RWPE2 (cell line): ENCODE data around the gene MORF4L1.

Experiments used
- ATAC-seq: fragments of 200-7000 bp; cut with Tn5 transposase; 3 replicates; pipeline ENCODE4 v1.9.1; 2021; ENCODE audit warnings: low read depth
- DNase-seq: peaks from one replicate; pipeline ENCODE4 v3.0.0-alpha.2; 2020; ENCODE audit warnings: low spot score
- H3K27ac ChIP-seq: fragments of 450-650 bp; 2 replicates; pipeline ENCODE4 v1.5.1; 2017; ENCODE audit warnings: mild to moderate bottlenecking; ENCODE audit not compliant: poor library complexity, severe bottlenecking
- H3K27me3 ChIP-seq: fragments of 250-450 bp; sonication (Bioruptor Pico); 2 replicates; pipeline ENCODE4 v1.5.1; 2021; ENCODE audit warnings: mild to moderate bottlenecking, moderate library complexity; ENCODE audit not compliant: insufficient read depth, poor library complexity, severe bottlenecking
- H3K36me3 ChIP-seq: fragments of 250-450 bp; sonication (Bioruptor Pico); 2 replicates; pipeline ENCODE4 v1.5.1; 2020; ENCODE audit warnings: low read depth, mild to moderate bottlenecking, moderate library complexity
- H3K4me1 ChIP-seq: fragments of 250-450 bp; sonication (Bioruptor Pico); 2 replicates; pipeline ENCODE4 v1.5.1; 2021; ENCODE audit warnings: mild to moderate bottlenecking, moderate library complexity; ENCODE audit not compliant: insufficient read depth, poor library complexity, severe bottlenecking
- H3K4me3 ChIP-seq: fragments of 250-450 bp; sonication (Bioruptor Pico); 2 replicates; pipeline ENCODE4 v1.5.1; 2021; ENCODE audit warnings: mild to moderate bottlenecking, moderate library complexity; ENCODE audit not compliant: severe bottlenecking
- H3K9me3 ChIP-seq: fragments of 250-450 bp; sonication (Bioruptor Pico); 2 replicates; pipeline ENCODE4 v1.5.1; 2021; ENCODE audit warnings: mild to moderate bottlenecking, moderate library complexity; ENCODE audit not compliant: severe bottlenecking
- TF ChIP-seq, protein P1 (sequence below): fragments of 450-650 bp; IDR thresholded peaks from one replicate; pipeline ENCODE4 v1.5.1; 2017; ENCODE audit warnings: mild to moderate bottlenecking, moderate library complexity; ENCODE audit not compliant: poor library complexity, severe bottlenecking

MORF4L1 gene

DNA sequence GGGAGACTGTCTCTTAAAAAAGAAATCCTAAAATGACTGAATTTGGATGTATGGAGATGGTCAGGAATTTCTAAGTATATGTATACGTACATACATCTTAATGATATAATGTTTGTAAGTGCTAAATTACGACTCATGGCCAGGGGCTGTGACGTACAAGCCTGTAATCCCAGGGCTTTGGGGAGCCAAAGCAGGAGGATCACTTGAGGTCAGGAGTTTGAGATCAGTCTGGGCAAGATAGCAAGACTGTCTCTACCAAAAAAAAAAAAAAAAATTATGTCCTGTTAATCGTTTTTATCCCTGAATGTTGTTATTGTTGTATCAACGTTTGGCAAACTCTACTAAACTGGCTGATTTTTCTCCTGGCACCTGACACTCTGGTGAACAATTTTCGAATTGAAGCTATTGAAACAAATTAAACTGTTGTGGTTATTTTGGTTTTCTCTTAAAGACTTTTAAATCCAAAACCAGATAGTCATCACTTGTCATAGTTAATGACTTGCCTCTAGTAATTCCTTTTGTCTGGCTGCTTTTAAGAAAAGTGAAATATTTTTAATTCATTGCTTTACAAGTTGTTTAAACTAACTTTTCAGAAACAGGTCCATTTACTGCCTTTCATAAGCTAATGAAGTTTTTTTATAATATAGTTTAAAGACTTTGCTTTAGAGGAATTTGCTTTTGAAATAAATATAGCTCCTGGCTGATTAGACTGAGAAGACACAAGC is 7.0 kb downstream of the MORF4L1 start:
- H3K4me3 ChIP-seq, result no peak overlapping the region
- H3K36me3 ChIP-seq, result peaks cover 83% of the 10 kb centered on the region
- H3K27ac ChIP-seq, result peak overlapping the region; percentile 13
- peaks cover 53% of the 10 kb centered on the region for H3K4me1 ChIP-seq
- H3K9me3 ChIP-seq, result no peaks in the 10 kb centered on the region
- no peak for ATAC-seq
- no peaks in the 10 kb centered on the region for H3K27me3 ChIP-seq
- no peak for DNase-seq
- TF ChIP-seq, protein P1, sequence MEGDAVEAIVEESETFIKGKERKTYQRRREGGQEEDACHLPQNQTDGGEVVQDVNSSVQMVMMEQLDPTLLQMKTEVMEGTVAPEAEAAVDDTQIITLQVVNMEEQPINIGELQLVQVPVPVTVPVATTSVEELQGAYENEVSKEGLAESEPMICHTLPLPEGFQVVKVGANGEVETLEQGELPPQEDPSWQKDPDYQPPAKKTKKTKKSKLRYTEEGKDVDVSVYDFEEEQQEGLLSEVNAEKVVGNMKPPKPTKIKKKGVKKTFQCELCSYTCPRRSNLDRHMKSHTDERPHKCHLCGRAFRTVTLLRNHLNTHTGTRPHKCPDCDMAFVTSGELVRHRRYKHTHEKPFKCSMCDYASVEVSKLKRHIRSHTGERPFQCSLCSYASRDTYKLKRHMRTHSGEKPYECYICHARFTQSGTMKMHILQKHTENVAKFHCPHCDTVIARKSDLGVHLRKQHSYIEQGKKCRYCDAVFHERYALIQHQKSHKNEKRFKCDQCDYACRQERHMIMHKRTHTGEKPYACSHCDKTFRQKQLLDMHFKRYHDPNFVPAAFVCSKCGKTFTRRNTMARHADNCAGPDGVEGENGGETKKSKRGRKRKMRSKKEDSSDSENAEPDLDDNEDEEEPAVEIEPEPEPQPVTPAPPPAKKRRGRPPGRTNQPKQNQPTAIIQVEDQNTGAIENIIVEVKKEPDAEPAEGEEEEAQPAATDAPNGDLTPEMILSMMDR, result no peak

DNA sequence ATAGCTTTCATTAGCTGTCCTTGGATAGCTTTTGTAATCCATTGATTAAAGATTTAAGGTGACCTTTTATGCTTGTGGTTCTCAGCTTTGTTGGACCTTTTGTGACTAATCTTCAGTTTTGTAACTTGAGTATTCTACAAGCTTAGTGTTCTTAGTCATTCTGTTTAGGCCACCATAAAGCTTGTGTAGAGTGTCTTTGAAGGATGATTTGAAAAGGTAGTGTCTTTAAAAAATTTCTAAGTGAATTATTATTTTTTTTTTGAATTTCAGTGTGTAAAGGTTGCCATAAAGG is 7.5 kb downstream of the MORF4L1 start:
- Histone ChIP-seq H3K27me3 (no peaks in the 10 kb centered on the region), H3K4me3 (no peak overlapping the region), H3K36me3 (peaks cover 83% of the 10 kb centered on the region), H3K4me1 (peaks cover 48% of the 10 kb centered on the region), H3K9me3 (no peaks in the 10 kb centered on the region), H3K27ac (peak overlapping the region; percentile 13)
- DNase-seq (no peak), ATAC-seq (peak; percentile 54)
- TF ChIP-seq, protein P1, result no peak

DNA sequence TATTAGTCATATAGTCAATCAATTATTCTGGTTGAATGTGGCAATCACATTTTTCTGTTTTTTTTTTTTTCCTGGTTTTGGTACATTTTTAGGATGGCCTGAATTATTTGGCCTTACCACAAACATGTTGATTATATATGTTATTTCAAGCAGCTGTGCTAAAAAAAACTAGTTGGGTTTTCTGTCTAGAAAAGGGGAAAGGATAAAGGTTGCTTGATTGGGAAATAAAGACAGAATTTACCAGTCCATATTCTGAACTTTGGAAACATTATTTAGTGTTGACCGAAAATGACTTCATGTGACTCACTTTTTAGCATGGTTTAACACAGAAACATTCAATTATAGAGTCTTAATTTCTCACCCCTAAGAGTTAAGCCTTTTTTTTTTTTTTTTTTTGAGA is 8.1 kb downstream of the MORF4L1 start:
- H3K4me1 ChIP-seq, result peaks cover 42% of the 10 kb centered on the region
- H3K27ac ChIP-seq, result no peak overlapping the region
- H3K9me3 ChIP-seq, result no peaks in the 10 kb centered on the region
- H3K4me3 ChIP-seq, result no peak overlapping the region
- H3K36me3 ChIP-seq, result peaks cover 84% of the 10 kb centered on the region
- H3K27me3 ChIP-seq, result no peaks in the 10 kb centered on the region
- TF ChIP-seq, protein P1, result no peak
- ATAC-seq, result no peak
- no peak for DNase-seq

DNA sequence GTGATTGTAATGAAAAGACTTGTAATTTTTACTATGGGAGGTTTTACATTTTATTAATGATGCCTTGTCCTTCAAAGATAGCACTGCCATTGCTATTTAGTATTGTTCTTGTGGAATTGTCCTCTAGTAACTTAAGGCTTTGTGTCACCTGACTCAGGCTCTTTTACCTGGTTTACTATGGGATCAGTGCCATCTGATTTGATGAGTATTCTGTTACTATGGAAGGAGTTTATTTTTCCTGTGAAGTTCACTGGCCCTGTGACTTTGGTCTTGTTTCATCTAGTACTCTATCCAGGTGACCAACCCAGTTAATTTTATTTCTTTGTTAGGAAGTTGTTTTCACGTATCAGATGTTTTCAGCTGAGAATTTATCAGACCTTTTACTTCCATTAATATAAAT is 9.0 kb downstream of the MORF4L1 start:
- DNase-seq, result no peak
- Histone ChIP-seq H3K27ac (no peak overlapping the region), H3K9me3 (no peaks in the 10 kb centered on the region), H3K4me1 (peaks cover 35% of the 10 kb centered on the region), H3K4me3 (no peak overlapping the region), H3K36me3 (peaks cover 89% of the 10 kb centered on the region), H3K27me3 (no peaks in the 10 kb centered on the region)
- ATAC-seq, result no peak
- TF ChIP-seq, protein P1, result no peak

DNA sequence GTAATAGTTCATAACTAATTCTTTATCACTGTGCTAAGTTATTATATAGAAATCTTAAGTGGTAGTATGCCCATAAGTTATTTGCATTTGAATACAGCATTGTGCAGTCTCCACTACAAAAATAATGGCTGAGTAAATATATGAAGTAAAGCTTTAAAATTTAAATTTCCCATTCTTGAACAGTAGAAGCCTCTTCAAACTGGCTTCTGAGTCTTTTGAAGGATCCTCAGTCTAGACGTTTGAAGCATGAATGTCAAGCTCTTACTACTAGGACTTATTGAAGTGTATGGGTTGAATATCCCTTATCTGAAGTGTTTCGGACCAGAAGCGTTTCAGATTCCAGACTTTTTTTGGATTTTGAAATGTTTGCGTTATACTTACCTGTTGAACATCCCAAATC is 16.3 kb downstream of the MORF4L1 start:
- Histone ChIP-seq H3K36me3 (peaks cover 95% of the 10 kb centered on the region), H3K4me3 (no peak overlapping the region), H3K27me3 (no peaks in the 10 kb centered on the region), H3K4me1 (no peaks in the 10 kb centered on the region), H3K9me3 (no peaks in the 10 kb centered on the region), H3K27ac (no peak overlapping the region)
- ATAC-seq (no peak), DNase-seq (no peak)
- TF ChIP-seq, protein P1, result no peak
